K562 (cell line): Measurements from ENCODE around the gene LRRC19. TPM values are rescaled to one million over a fixed set of nuclear protein-coding genes. Genes with fewer than 3 reads are reported as not detected.

Source experiments
- ATAC-seq: fragments of 200-7000 bp; cut with Tn5 transposase; 3 replicates; pipeline ENCODE4 v1.9.1; 2020; ENCODE audit warnings: moderate library complexity
- BruUV-seq: library from RNA; stranded (reverse); fragments of 400-500 nt; replicated peaks from 2 replicates; lab custom pipeline; 2021; lab: Mats Ljungman, UMichigan
- CTCF ChIA-PET: fragments of 300-600 bp; formaldehyde crosslinking; extraction: SDS; loops from one replicate; lab custom pipeline; 2021; ENCODE audit warnings: low intra/inter-chr PET ratio; lab: Yijun Ruan, JAX
- POLR2A ChIA-PET: fragments of 300-600, 350-650 bp; sonication (Branson Sonifier 250); formaldehyde crosslinking; extraction: SDS; loops from one replicate; lab custom pipeline; 2021; ENCODE audit warnings: antibody characterized with exemption, inconsistent platforms; lab: Yijun Ruan, JAX
- DNase-seq, 4 experiments: peaks; one replicate each; pipeline versions ENCODE4 v3.0.0 to v3.0.0-alpha.2; 2011 to 2018; ENCODE audit warnings: low spot score in 3 of 4, mixed read lengths in 3 of 4; ENCODE audit errors: extremely low read depth in 1 of 4
- FAIRE-seq: peaks from 2 replicates; lab custom pipeline; 2011; peaks lifted over from hg19 to GRCh38; lab: Jason Lieb, UNC
- H2AFZ ChIP-seq: 2 replicates; pipeline ENCODE4 v1.6.0; 2011; ENCODE audit warnings: low read depth, low read length, control low read depth, inconsistent platforms
- H3K27ac ChIP-seq: fragments of 200-600 bp; 3 replicates; pipeline ENCODE4 v1.8.0; 2011; ENCODE audit warnings: low read depth, mild to moderate bottlenecking, control low read depth, inconsistent platforms, low read length, moderate library complexity, mixed read lengths; ENCODE audit errors: extremely low read depth
- H3K27me3 ChIP-seq, 2 experiments: fragments of 300-600 bp in 1 of 2; 2 replicates in 1 of 2; 3 replicates in 1 of 2; pipeline versions ENCODE4 v1.6.0 to v1.8.0; 2011; ENCODE audit warnings: inconsistent platforms in 2 of 2, low read length in 2 of 2, mild to moderate bottlenecking in 1 of 2, mixed read lengths in 1 of 2, moderate library complexity in 1 of 2; ENCODE audit not compliant: control insufficient read depth in 2 of 2, insufficient read depth in 2 of 2
- H3K36me3 ChIP-seq: fragments of 300-600 bp; 3 replicates; pipeline ENCODE4 v1.8.0; 2011; ENCODE audit warnings: mild to moderate bottlenecking, low read length, inconsistent platforms; ENCODE audit not compliant: control insufficient read depth, insufficient read depth
- H3K4me1 ChIP-seq, 2 experiments: fragments of 200-600 bp in 1 of 2; replicated peaks in 1 of 2; 2 replicates in 1 of 2; 3 replicates in 1 of 2; pipeline versions ENCODE4 v1.5.1 to v1.8.0; 2011; ENCODE audit warnings: inconsistent platforms in 2 of 2, low read length in 2 of 2, mild to moderate bottlenecking in 1 of 2, mixed read lengths in 1 of 2, moderate library complexity in 1 of 2; ENCODE audit not compliant: control insufficient read depth in 2 of 2, insufficient read depth in 2 of 2
- H3K4me2 ChIP-seq: 2 replicates; pipeline ENCODE4 v1.6.1; 2011; ENCODE audit warnings: low read length, control low read depth, inconsistent platforms, mixed read lengths; ENCODE audit not compliant: insufficient read depth
- H3K4me3 ChIP-seq: fragments of 200-600 bp; sonication (generic), shearing (Covaris generic); 2 replicates; pipeline ENCODE4 v1.5.1; 2016; ENCODE audit warnings: control low read depth, inconsistent platforms
- H3K79me2 ChIP-seq: fragments of 200-600 bp; 3 replicates; pipeline ENCODE4 v1.8.0; 2011; ENCODE audit warnings: low read length, inconsistent platforms; ENCODE audit not compliant: control insufficient read depth, insufficient read depth
- H3K9ac ChIP-seq, 2 experiments: 2 replicates each; pipeline versions ENCODE4 v1.6.0 to v1.6.1; 2011; ENCODE audit warnings: low read depth in 2 of 2, low read length in 2 of 2, control low read depth in 1 of 2, inconsistent platforms in 1 of 2, mild to moderate bottlenecking in 1 of 2, mixed read lengths in 1 of 2; ENCODE audit not compliant: insufficient read depth in 1 of 2
- H3K9me1 ChIP-seq: one replicate; pipeline ENCODE4 v1.6.0; 2011; ENCODE audit warnings: inconsistent platforms, mild to moderate bottlenecking, low read length, moderate library complexity; ENCODE audit not compliant: control insufficient read depth, insufficient read depth
- H3K9me3 ChIP-seq: replicated peaks from 2 replicates; pipeline ENCODE4 v1.5.1; 2011; ENCODE audit warnings: low read depth, low read length, inconsistent platforms; ENCODE audit not compliant: control insufficient read depth, insufficient read depth
- H4K20me1 ChIP-seq: replicated peaks from 2 replicates; pipeline ENCODE4 v1.6.1; 2011; ENCODE audit warnings: low read length, inconsistent platforms, mixed read lengths; ENCODE audit not compliant: control insufficient read depth, insufficient read depth
- CBFA2T2 ChIP-seq: fragments of 450-650 bp; conservative IDR thresholded peaks from 2 replicates; pipeline ENCODE4 v1.6.1; 2017; ENCODE audit warnings: mild to moderate bottlenecking
- ETV1 ChIP-seq: fragments of 450-650 bp; conservative IDR thresholded peaks from 2 replicates; pipeline ENCODE4 v1.6.1; 2016; ENCODE audit warnings: missing genetic modification characterization, control low read depth, low read depth, missing compliant biosample characterization
- HDAC6 ChIP-seq: IDR thresholded peaks from 2 replicates; pipeline ENCODE4 v1.6.1; 2012; ENCODE audit warnings: low read depth, mild to moderate bottlenecking, control low read depth, inconsistent platforms, low read length, moderate library complexity
- RBM22 ChIP-seq: fragments of 200-400 bp; formaldehyde crosslinking; IDR thresholded peaks from 2 replicates; pipeline ENCODE4 v1.6.1; 2018; ENCODE audit warnings: low read length, low read depth; ENCODE audit not compliant: poor library complexity, severe bottlenecking
- SMARCC2 ChIP-seq: fragments of 450-650 bp; IDR thresholded peaks from 2 replicates; pipeline ENCODE4 v1.6.1; 2017; ENCODE audit warnings: antibody characterized with exemption, moderate library complexity, mild to moderate bottlenecking, low read depth
- ZNF121 ChIP-seq: sonication (generic); formaldehyde crosslinking; conservative IDR thresholded peaks from 2 replicates; pipeline ENCODE4 v1.8.0; 2022; ENCODE audit warnings: missing genetic modification reagents
- ZNF143 ChIP-seq: sonication (generic); formaldehyde crosslinking; IDR thresholded peaks from 2 replicates; pipeline ENCODE4 v1.9.0; 2022; ENCODE audit warnings: mild to moderate bottlenecking, missing genetic modification reagents
- WGBS: fragments of 100-300 bp; shearing (Covaris generic); methylation state at CpG from one replicate; pipeline ENCODE4 v1.1.6; 2016; ENCODE audit warnings: low coverage, mixed read lengths; ENCODE audit not compliant: insufficient coverage; ENCODE audit errors: missing lambda C conversion rate; 5-methylcytosine and 5-hydroxymethylcytosine counted together
- in situ Hi-C: fragments of 300-500 bp; cut with MboI; formaldehyde crosslinking; loops from 4 replicates; pipeline ENCODE4 v1.15.0; 2018; ENCODE audit warnings: inconsistent platforms, mixed read lengths
- intact Hi-C: fragments of 100-400 bp; cut with micrococcal nuclease; formaldehyde crosslinking; loops from 2 replicates; pipeline ENCODE4 v1.14.2; 2022
- polyA plus RNA-seq, 8 experiments: library from polyadenylated mRNA; depleted of rRNA in 4 of 8; stranded (reverse) in 5 of 8; unstranded in 3 of 8; fragments of >200 nt; fragmentation: Nextera tagmentation in 2 of 8; fragmentation: Illumina TruSeq in 1 of 8; extraction: Ambion mirVana in 2 of 8; extraction: Trizol in 1 of 8; gene quantifications; 2 replicates each; pipeline versions ENCODE4 v1.2.1 to v1.2.3, GENCODE V29; 2011 to 2014; ENCODE audit warnings: inconsistent platforms in 1 of 8, missing spikeins in 1 of 8
- total RNA-seq, 7 experiments: library from RNA; depleted of rRNA in 6 of 7; stranded (reverse); fragments of >200 nt in 6 of 7; fragmentation: Illumina TruSeq in 2 of 7; extraction: Trizol in 2 of 7; gene quantifications; 2 replicates each; pipeline versions ENCODE4 v1.2.1 to v1.2.3, GENCODE V29; 2011 to 2021; ENCODE audit warnings: low replicate concordance in 1 of 7
- TF ChIP-seq, protein P1 (sequence below), 2 experiments: fragments of 450-650 bp; formaldehyde crosslinking in 1 of 2; IDR thresholded peaks; 2 replicates each; pipeline versions ENCODE4 v1.4.0 to v1.6.1; 2014 to 2020; ENCODE audit warnings: mild to moderate bottlenecking in 2 of 2, borderline replicate concordance in 1 of 2, low read depth in 1 of 2
- TF ChIP-seq, protein P2 (sequence below): fragments of 200-800 bp; sonication (Bioruptor generic); IDR thresholded peaks from 2 replicates; pipeline ENCODE4 v1.6.1; 2017; ENCODE audit warnings: missing genetic modification characterization, missing compliant biosample characterization
- TF ChIP-seq, protein P3 (sequence below): fragments of 250-450 bp; sonication (Bioruptor Pico); IDR thresholded peaks from 2 replicates; pipeline ENCODE4 v1.8.0; 2021; ENCODE audit warnings: moderate library complexity, mild to moderate bottlenecking, inconsistent platforms
- TF ChIP-seq, protein P4 (sequence below): fragments of 450-650 bp; IDR thresholded peaks from one replicate; pipeline ENCODE4 v1.6.1; 2018; ENCODE audit warnings: mild to moderate bottlenecking, moderate library complexity; ENCODE audit not compliant: partially characterized antibody

Gene LRRC19
- total and polyA plus RNA-seq, 9 of the 15 experiments (the other 6 are each of a cell fraction or from before 2014, with no cell fraction given): not detected

DNA sequence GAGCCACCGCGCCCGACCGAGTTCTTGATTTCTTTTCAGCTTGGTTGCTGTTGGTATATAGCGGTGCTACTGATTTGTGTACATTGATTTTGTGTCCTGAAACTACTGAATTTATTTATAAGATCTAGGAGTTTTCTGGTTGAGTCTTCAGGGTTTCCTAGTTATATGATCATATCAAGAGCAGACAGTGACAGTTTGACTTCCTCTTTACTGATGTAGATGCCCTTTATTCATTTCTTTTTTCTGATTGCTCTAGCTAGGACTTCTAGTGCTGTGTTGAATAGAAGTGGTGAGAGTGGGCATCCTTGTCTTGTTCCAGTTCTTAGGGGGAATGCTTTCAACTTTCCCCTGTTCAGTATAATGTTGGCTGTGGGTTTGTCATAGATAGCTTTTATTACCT, 17.4 kb upstream of the LRRC19 start:
- FAIRE-seq: no peak
- POLR2A ChIA-PET: no interaction called here
- no CpG with 5 or more reads among the region's 5 CpGs for whole genome bisulfite sequencing

More for the DNA sequence above, 17.4 kb upstream of the LRRC19 start:
- H3K9me1 ChIP-seq: no peaks in the 10 kb centered on the region
- TF ChIP-seq ETV1 (tag) (no peak), ZNF121 (CRISPR knock-in tag) (no peak), CBFA2T2 (no peak), ZNF143 (CRISPR knock-in tag) (no peak), SMARCC2 (no peak), RBM22 (no peak), HDAC6 (no peak)
- TF ChIP-seq, protein P1, sequence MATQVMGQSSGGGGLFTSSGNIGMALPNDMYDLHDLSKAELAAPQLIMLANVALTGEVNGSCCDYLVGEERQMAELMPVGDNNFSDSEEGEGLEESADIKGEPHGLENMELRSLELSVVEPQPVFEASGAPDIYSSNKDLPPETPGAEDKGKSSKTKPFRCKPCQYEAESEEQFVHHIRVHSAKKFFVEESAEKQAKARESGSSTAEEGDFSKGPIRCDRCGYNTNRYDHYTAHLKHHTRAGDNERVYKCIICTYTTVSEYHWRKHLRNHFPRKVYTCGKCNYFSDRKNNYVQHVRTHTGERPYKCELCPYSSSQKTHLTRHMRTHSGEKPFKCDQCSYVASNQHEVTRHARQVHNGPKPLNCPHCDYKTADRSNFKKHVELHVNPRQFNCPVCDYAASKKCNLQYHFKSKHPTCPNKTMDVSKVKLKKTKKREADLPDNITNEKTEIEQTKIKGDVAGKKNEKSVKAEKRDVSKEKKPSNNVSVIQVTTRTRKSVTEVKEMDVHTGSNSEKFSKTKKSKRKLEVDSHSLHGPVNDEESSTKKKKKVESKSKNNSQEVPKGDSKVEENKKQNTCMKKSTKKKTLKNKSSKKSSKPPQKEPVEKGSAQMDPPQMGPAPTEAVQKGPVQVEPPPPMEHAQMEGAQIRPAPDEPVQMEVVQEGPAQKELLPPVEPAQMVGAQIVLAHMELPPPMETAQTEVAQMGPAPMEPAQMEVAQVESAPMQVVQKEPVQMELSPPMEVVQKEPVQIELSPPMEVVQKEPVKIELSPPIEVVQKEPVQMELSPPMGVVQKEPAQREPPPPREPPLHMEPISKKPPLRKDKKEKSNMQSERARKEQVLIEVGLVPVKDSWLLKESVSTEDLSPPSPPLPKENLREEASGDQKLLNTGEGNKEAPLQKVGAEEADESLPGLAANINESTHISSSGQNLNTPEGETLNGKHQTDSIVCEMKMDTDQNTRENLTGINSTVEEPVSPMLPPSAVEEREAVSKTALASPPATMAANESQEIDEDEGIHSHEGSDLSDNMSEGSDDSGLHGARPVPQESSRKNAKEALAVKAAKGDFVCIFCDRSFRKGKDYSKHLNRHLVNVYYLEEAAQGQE (IDR thresholded peaks at IDR 0.05; ENCODE audit: borderline replicate concordance): no peak
- TF ChIP-seq, protein P1 (CRISPR knock-in tag; IDR thresholded peaks at IDR 0.05; ENCODE audit: low read depth): no peak
- TF ChIP-seq, protein P2, sequence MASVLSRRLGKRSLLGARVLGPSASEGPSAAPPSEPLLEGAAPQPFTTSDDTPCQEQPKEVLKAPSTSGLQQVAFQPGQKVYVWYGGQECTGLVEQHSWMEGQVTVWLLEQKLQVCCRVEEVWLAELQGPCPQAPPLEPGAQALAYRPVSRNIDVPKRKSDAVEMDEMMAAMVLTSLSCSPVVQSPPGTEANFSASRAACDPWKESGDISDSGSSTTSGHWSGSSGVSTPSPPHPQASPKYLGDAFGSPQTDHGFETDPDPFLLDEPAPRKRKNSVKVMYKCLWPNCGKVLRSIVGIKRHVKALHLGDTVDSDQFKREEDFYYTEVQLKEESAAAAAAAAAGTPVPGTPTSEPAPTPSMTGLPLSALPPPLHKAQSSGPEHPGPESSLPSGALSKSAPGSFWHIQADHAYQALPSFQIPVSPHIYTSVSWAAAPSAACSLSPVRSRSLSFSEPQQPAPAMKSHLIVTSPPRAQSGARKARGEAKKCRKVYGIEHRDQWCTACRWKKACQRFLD (CRISPR knock-in tag): no peak
- TF ChIP-seq, protein P3, sequence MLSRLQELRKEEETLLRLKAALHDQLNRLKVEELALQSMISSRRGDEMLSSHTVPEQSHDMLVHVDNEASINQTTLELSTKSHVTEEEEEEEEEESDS (CRISPR knock-in tag): no peak
- TF ChIP-seq, protein P4, sequence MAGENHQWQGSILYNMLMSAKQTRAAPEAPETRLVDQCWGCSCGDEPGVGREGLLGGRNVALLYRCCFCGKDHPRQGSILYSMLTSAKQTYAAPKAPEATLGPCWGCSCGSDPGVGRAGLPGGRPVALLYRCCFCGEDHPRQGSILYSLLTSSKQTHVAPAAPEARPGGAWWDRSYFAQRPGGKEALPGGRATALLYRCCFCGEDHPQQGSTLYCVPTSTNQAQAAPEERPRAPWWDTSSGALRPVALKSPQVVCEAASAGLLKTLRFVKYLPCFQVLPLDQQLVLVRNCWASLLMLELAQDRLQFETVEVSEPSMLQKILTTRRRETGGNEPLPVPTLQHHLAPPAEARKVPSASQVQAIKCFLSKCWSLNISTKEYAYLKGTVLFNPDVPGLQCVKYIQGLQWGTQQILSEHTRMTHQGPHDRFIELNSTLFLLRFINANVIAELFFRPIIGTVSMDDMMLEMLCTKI: no peak
- H3K79me2 ChIP-seq: no peaks in the 10 kb centered on the region
- intact Hi-C loops (no loop called here), in situ Hi-C loops (no loop called here)
- H4K20me1 ChIP-seq: no peaks in the 10 kb centered on the region
- DNase-seq: no peak
- no TSS peak for BruUV-seq
- no peaks in the 10 kb centered on the region for H3K4me1 ChIP-seq
- no peak for ATAC-seq
- H3K27ac ChIP-seq: no peak overlapping the region
- CTCF ChIA-PET: no interaction called here
- H3K36me3 ChIP-seq: no peaks in the 10 kb centered on the region
- no peak overlapping the region for H3K4me3 ChIP-seq
- no peak overlapping the region for H2AFZ ChIP-seq
- no peaks in the 10 kb centered on the region for H3K27me3 ChIP-seq
- H3K4me2 ChIP-seq: no peak overlapping the region
- no peak overlapping the region for H3K9ac ChIP-seq
- H3K9me3 ChIP-seq: no peaks in the 10 kb centered on the region
